Left lung (tissue), 10 donors: ENCODE measurements around the gene DZIP1. TPM values are rescaled to one million over a fixed set of nuclear protein-coding genes. Genes with fewer than 3 reads are reported as not detected.
A peak's percentile ranks its signal among the peaks of the same experiment; 100 is the strongest.

Experiments
- ATAC-seq: fragments of 200-7000 bp; cut with Tn5 transposase; one replicate; pipeline ENCODE4 v1.9.1; 2020; ENCODE audit warnings: moderate library complexity
- DNase-seq, 4 donors: peaks; one replicate each; pipeline ENCODE4 v3.0.0-alpha.2; 2013 to 2020
- H3K27ac ChIP-seq, 2 donors: fragments of 200-600 bp; sonication (generic) in 1 of 2; one replicate each; pipeline versions ENCODE4 v1.5.0 to v1.8.0; 2020 to 2021
- H3K27me3 ChIP-seq, 2 donors: fragments of 200-600 bp; sonication (generic) in 1 of 2; one replicate each; pipeline versions ENCODE4 v1.5.0 to v1.8.0; 2020 to 2021
- H3K36me3 ChIP-seq, 2 donors: fragments of 200-600 bp; sonication (generic) in 1 of 2; one replicate each; pipeline versions ENCODE4 v1.5.0 to v1.8.0; 2020 to 2021
- H3K4me1 ChIP-seq, 2 donors: fragments of 200-600 bp; one replicate each; pipeline ENCODE4 v1.8.0; 2021
- H3K4me3 ChIP-seq, 2 donors: fragments of 200-600 bp; sonication (generic) in 1 of 2; one replicate each; pipeline versions ENCODE4 v1.5.0 to v1.8.0; 2020 to 2021; ENCODE audit warnings: mild to moderate bottlenecking in 1 of 2
- H3K9me3 ChIP-seq, 2 donors: fragments of 200-600 bp; sonication (generic) in 1 of 2; one replicate each; pipeline versions ENCODE4 v1.5.0 to v1.8.0; 2020 to 2021
- intact Hi-C, 2 donors: fragments of 100-400 bp; cut with DNase I; formaldehyde crosslinking; loops; one replicate each; pipeline versions ENCODE4 v1.11.2 to v1.14.2; 2022
- polyA plus RNA-seq, 6 donors: library from polyadenylated mRNA; unstranded; fragments of 120-200 nt; gene quantifications; one replicate each; pipeline ENCODE4 v1.2.1, GENCODE V29; 2013; ENCODE audit not compliant: insufficient read length in 6 of 6
- total RNA-seq, 2 donors: library from RNA; stranded (reverse); fragmentation: NEBNext Ultra II Directional; extraction: Animal tissue kit (Norgen Biotek cat#: 25700); gene quantifications; one replicate each; pipeline ENCODE4 v1.2.1, GENCODE V29; 2021
- TF ChIP-seq, protein P1 (sequence below), 2 donors: fragments of 200-600 bp; sonication (generic) in 1 of 2; IDR thresholded peaks; one replicate each; pipeline versions ENCODE4 v1.5.0 to v1.8.0; 2021; ENCODE audit warnings: antibody characterized with exemption in 2 of 2
- donor health status: DM: no; HTN: yes; CAD: no.
- donor health status: DM: no; HTN: no; CAD: no.

The DZIP1 gene
- total and polyA plus RNA-seq, 8 donors, result 8.2 to 52.1 (median 48.6) TPM

- ATAC-seq (peak; percentile 54), DNase-seq (peak in 3 of 4 donors; percentile 24 to 79 (median 45))
- Histone ChIP-seq H3K4me3 (peak overlapping the region in 1 of 2 donors; percentile 16), H3K27ac (no peak overlapping the region), H3K9me3 (no peaks in the 10 kb centered on the region), H3K27me3 (peaks cover 40 to 65% of the 10 kb centered on the region in 2 donors), H3K4me1 (peaks cover 0 to 19% of the 10 kb centered on the region in 2 donors), H3K36me3 (no peaks in the 10 kb centered on the region)
- TF ChIP-seq, protein P1, sequence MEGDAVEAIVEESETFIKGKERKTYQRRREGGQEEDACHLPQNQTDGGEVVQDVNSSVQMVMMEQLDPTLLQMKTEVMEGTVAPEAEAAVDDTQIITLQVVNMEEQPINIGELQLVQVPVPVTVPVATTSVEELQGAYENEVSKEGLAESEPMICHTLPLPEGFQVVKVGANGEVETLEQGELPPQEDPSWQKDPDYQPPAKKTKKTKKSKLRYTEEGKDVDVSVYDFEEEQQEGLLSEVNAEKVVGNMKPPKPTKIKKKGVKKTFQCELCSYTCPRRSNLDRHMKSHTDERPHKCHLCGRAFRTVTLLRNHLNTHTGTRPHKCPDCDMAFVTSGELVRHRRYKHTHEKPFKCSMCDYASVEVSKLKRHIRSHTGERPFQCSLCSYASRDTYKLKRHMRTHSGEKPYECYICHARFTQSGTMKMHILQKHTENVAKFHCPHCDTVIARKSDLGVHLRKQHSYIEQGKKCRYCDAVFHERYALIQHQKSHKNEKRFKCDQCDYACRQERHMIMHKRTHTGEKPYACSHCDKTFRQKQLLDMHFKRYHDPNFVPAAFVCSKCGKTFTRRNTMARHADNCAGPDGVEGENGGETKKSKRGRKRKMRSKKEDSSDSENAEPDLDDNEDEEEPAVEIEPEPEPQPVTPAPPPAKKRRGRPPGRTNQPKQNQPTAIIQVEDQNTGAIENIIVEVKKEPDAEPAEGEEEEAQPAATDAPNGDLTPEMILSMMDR (IDR thresholded peaks at IDR 0.05), result no peak
- intact Hi-C loops, result no loop called here
Observed at GRCh38 chr13:95553581-95554385, 90.7 kb downstream of the DZIP1 start.

GRCh38 chr13:95552539-95553441 lies 91.7 kb downstream of the DZIP1 start, which contains the start of gene CLDN10:
CLDN10 (plus strand) TSS chr13:95552720; CDS start chr13:95552754, 34 bp downstream.
- H3K4me1 ChIP-seq, result peaks cover 0 to 19% of the 10 kb centered on the region in 2 donors
- no peaks in the 10 kb centered on the region for H3K36me3 ChIP-seq
- no peak within 1 kb of the TSS for H3K27ac ChIP-seq
- H3K4me3 ChIP-seq, result peak within 1 kb of the TSS in 1 of 2 donors; percentile 16
- intact Hi-C loops, result no loop called here
- ATAC-seq, result peak; percentile 22
- H3K9me3 ChIP-seq, result no peaks in the 10 kb centered on the region
- peaks cover 43 to 57% of the 10 kb centered on the region in 2 donors for H3K27me3 ChIP-seq
- TF ChIP-seq, protein P1 (IDR thresholded peaks at IDR 0.05), result no peak
- DNase-seq, result peak in 2 of 4 donors; percentile 48 to 77

GRCh38 chr13:95552208-95552538 lies 92.3 kb downstream of the DZIP1 start:
- peaks cover 43 to 57% of the 10 kb centered on the region in 2 donors for H3K27me3 ChIP-seq
- intact Hi-C loops, result no loop called here
- DNase-seq (no peak), ATAC-seq (no peak)
- TF ChIP-seq, protein P1 (IDR thresholded peaks at IDR 0.05), result no peak
- H3K9me3 ChIP-seq, result no peaks in the 10 kb centered on the region
- H3K27ac ChIP-seq, result no peak overlapping the region
- no peaks in the 10 kb centered on the region for H3K36me3 ChIP-seq
- H3K4me1 ChIP-seq, result peaks cover 0 to 19% of the 10 kb centered on the region in 2 donors
- H3K4me3 ChIP-seq, result peak overlapping the region in 1 of 2 donors; percentile 16

- ATAC-seq, result no peak
- Histone ChIP-seq H3K4me3 (no peak overlapping the region), H3K9me3 (no peaks in the 10 kb centered on the region), H3K27me3 (peaks cover 31 to 32% of the 10 kb centered on the region in 2 donors), H3K27ac (no peak overlapping the region), H3K4me1 (peaks cover 0 to 5% of the 10 kb centered on the region in 2 donors), H3K36me3 (no peaks in the 10 kb centered on the region)
- TF ChIP-seq, protein P1 (IDR thresholded peaks at IDR 0.05), result no peak
- DNase-seq, result no peak
- intact Hi-C loops, result no loop called here
Observed at GRCh38 chr13:95547531-95548167, 96.9 kb downstream of the DZIP1 start.
